Gastroesophageal sphincter (tissue), 4 donors: ENCODE results near the gene ZNF175. TPM values are rescaled to one million over a fixed set of nuclear protein-coding genes. Genes with fewer than 3 reads are reported as not detected.

Experiments
- ATAC-seq: fragments of 150-250 bp; one replicate; pipeline ENCODE4 v1.9.1; 2016; ENCODE audit warnings: mild to moderate bottlenecking, moderate library complexity
- H3K27ac ChIP-seq, 4 donors: fragments of 200-600 bp; sonication (generic) in 3 of 4; 1 replicate in 3 of 4; 2 replicates in 1 of 4; pipeline ENCODE4 v1.5.1; 2016 to 2019
- H3K27me3 ChIP-seq: fragments of 200-600 bp; sonication (generic); one replicate; pipeline ENCODE4 v1.5.1; 2019
- H3K36me3 ChIP-seq, 2 donors: fragments of 200-600 bp; sonication (generic); one replicate each; pipeline ENCODE4 v1.5.1; 2019; ENCODE audit warnings: control low read depth in 1 of 2
- H3K4me1 ChIP-seq, 3 donors: fragments of 200-600 bp; sonication (generic); 1 replicate in 2 of 3; 2 replicates in 1 of 3; pipeline ENCODE4 v1.5.1; 2016 to 2019; ENCODE audit warnings: control low read depth in 2 of 3
- H3K4me3 ChIP-seq, 2 donors: fragments of 200-600 bp; sonication (generic); one replicate each; pipeline ENCODE4 v1.5.1; 2019; ENCODE audit warnings: mild to moderate bottlenecking in 1 of 2, moderate library complexity in 1 of 2
- H3K9me3 ChIP-seq, 3 donors: fragments of 200-600 bp; sonication (generic); one replicate each; pipeline ENCODE4 v1.5.1; 2017 to 2019; ENCODE audit warnings: control low read depth in 2 of 3
- CTCF ChIP-seq, 4 experiments: fragments of 200-600 bp in 2 of 4; fragments of 450-650 bp in 2 of 4; sonication (generic) in 1 of 4; IDR thresholded peaks; one replicate each; pipeline ENCODE4 v1.5.1; 2017 to 2019; ENCODE audit warnings: antibody characterized with exemption in 4 of 4, mild to moderate bottlenecking in 2 of 4, moderate library complexity in 2 of 4
- EP300 ChIP-seq: sonication (generic); formaldehyde crosslinking; IDR thresholded peaks from one replicate; pipeline ENCODE4 v1.6.1; 2017; ENCODE audit warnings: antibody characterized with exemption, mild to moderate bottlenecking
- POLR2A ChIP-seq, 2 donors: fragments of 450-650 bp; IDR thresholded peaks; one replicate each; pipeline ENCODE4 v1.6.1; 2017; ENCODE audit warnings: antibody characterized with exemption in 2 of 2, mild to moderate bottlenecking in 2 of 2, moderate library complexity in 1 of 2
- POLR2AphosphoS5 ChIP-seq: sonication (generic); formaldehyde crosslinking; IDR thresholded peaks from one replicate; pipeline ENCODE4 v1.6.1; 2017; ENCODE audit warnings: antibody characterized with exemption
- WGBS, 2 donors: methylation state at CpG; one replicate each; pipeline ENCODE4 v1.1.5; 2018; ENCODE audit warnings: low coverage in 1 of 2; 5-methylcytosine and 5-hydroxymethylcytosine counted together
- total RNA-seq, 4 donors: library from RNA; depleted of rRNA; stranded (reverse); fragments of >200 nt; gene quantifications; one replicate each; pipeline ENCODE4 v1.1.0, GENCODE V29; 2016

The ZNF175 gene
- total RNA-seq, 4 donors from 2014 or later: 6.5 to 12.8 (median 7.3) TPM

- Histone ChIP-seq H3K27ac (no peak overlapping the region), H3K4me3 (no peak overlapping the region), H3K9me3 (no peaks in the 10 kb centered on the region), H3K36me3 (no peaks in the 10 kb centered on the region), H3K4me1 (no peaks in the 10 kb centered on the region), H3K27me3 (peaks cover 64% of the 10 kb centered on the region)
- 38 to 75% methylated on average over 1 of the region's 1 CpG for WGBS, 2 donors
- TF ChIP-seq EP300 (no peak), POLR2AphosphoS5 (no peak), POLR2A (IDR thresholded peaks at IDR 0.05) (no peak), CTCF (IDR thresholded peaks at IDR 0.05) (no peak)
- ATAC-seq: no peak
These were observed 11.8 kb upstream of the ZNF175 start for GRCh38 chr19:51559240-51559639.

- Histone ChIP-seq H3K9me3 (no peaks in the 10 kb centered on the region), H3K27me3 (peaks cover 65% of the 10 kb centered on the region), H3K36me3 (no peaks in the 10 kb centered on the region), H3K4me3 (no peak overlapping the region), H3K4me1 (no peaks in the 10 kb centered on the region), H3K27ac (no peak overlapping the region)
- 30% methylated on average over 2 of the region's 4 CpGs; no CpG with 5 or more reads in 1 of the 2 donors for WGBS, 2 donors
- TF ChIP-seq POLR2AphosphoS5 (no peak), EP300 (no peak), CTCF (IDR thresholded peaks at IDR 0.05) (no peak), POLR2A (IDR thresholded peaks at IDR 0.05) (no peak)
- ATAC-seq: no peak
These were observed 10.7 kb upstream of the ZNF175 start for GRCh38 chr19:51560339-51560738.

- Histone ChIP-seq H3K4me1 (no peaks in the 10 kb centered on the region), H3K9me3 (no peaks in the 10 kb centered on the region), H3K4me3 (no peak overlapping the region), H3K27me3 (peaks cover 55% of the 10 kb centered on the region), H3K36me3 (no peaks in the 10 kb centered on the region), H3K27ac (no peak overlapping the region)
- TF ChIP-seq EP300 (no peak), POLR2A (IDR thresholded peaks at IDR 0.05) (no peak), POLR2AphosphoS5 (no peak), CTCF (IDR thresholded peaks at IDR 0.05) (no peak)
- no peak for ATAC-seq
- 43% methylated on average over 4 of the region's 6 CpGs; no CpG with 5 or more reads in 1 of the 2 donors for WGBS, 2 donors
These were observed 6.3 kb upstream of the ZNF175 start for GRCh38 chr19:51564791-51565190.

GRCh38 chr19:51565583-51565982, 5.5 kb upstream of the ZNF175 start:
- WGBS, 2 donors: 49% methylated on average over 4 of the region's 4 CpGs; no CpG with 5 or more reads in 1 of the 2 donors
- ATAC-seq: no peak

More at GRCh38 chr19:51565583-51565982, 5.5 kb upstream of the ZNF175 start:
- Histone ChIP-seq H3K4me1 (peaks cover 0 to 2% (median 0%) of the 10 kb centered on the region in 3 donors), H3K27me3 (peaks cover 48% of the 10 kb centered on the region), H3K36me3 (no peaks in the 10 kb centered on the region), H3K9me3 (no peaks in the 10 kb centered on the region), H3K4me3 (no peak overlapping the region), H3K27ac (no peak overlapping the region)
- TF ChIP-seq POLR2AphosphoS5 (no peak), POLR2A (IDR thresholded peaks at IDR 0.05) (no peak), EP300 (no peak), CTCF (IDR thresholded peaks at IDR 0.05) (no peak)
